HG02981 (cell line): ENCODE measurements around the gene NOXRED1.
"Not testable (repeated sequence)": the region's sequence is repeated elsewhere in the genome, so short reads cannot be mapped to it uniquely, and the experiment has no call there.

Source experiments
- ATAC-seq: cut with Tn5 transposase; IDR thresholded peaks from one replicate; pipeline ENCODE4 v1.9.1; 2021; ENCODE audit warnings: mild to moderate bottlenecking, moderate library complexity; ENCODE audit not compliant: unreplicated experiment

The NOXRED1 gene, protein sequence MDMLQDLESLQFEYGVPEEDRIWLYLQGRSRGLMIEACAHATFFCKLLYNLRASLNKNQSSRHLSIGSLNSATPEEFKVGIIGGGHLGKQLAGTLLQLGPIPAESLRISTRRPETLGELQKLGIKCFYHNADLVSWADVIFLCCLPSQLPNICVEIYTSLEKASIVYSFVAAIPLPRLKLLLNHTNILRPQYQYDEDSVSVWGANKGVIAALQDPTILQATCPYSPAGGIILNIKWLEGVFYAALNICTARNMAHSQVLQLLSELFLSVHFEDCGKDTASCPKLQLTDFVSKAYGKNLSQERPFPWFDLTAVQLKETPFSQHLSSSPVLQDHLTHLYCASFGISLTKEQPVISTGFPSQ

DNA sequence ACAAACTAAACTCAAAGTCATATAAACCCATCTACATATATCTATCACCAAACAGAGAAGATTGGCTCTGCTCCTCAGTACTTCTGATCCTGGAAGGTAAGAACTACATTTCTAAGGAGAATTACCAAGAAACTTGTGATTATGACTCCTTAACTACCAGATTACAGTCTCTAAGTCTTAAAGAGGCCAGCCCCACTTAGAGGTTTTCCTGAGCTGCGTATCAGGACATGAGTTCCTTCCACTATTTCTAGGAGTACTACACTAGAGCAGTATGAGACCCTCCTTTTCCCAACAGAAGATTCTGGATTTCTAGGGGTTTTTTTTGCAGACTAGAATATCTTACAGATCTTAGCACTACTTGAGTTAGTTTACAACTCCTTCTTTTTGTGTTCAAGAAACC lies at the start of gene NOXRED1:
TSS of gene NOXRED1 (minus strand) at position 101 of the 400 bp plus-strand sequence. CDS start 634 bp downstream, outside the sequence.
- ATAC-seq = no peak

DNA sequence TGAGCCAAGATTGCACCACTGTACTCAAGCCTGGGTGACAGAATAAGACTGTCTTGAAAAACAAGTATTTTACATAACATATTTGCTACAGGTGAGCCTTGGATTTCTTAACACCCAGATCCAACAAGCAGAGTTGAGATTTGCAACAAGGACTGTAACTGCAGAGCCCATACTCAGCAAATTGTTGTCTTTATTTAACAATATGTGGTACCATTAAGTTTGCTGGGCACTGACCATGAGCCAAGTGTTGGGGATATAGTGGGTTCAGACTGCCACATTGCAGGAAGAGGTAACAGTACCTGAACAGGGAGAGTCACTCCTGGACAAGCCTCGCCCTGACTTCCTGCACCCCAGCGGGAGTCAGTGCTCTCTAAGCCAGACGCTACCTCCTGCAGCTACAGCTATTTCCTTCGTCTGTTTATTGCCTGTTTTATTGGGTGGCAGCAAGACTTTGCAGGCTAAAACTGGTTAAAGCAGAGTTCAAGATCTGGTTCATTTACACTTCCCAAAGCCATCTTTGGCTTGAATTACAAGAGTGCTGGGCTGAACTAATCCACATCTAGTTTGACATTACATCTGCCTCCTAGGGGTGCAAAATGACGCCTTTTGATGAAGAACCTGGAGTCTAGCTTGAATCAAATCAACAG lies 47.0 kb upstream of the NOXRED1 start:
- no peak for ATAC-seq

DNA sequence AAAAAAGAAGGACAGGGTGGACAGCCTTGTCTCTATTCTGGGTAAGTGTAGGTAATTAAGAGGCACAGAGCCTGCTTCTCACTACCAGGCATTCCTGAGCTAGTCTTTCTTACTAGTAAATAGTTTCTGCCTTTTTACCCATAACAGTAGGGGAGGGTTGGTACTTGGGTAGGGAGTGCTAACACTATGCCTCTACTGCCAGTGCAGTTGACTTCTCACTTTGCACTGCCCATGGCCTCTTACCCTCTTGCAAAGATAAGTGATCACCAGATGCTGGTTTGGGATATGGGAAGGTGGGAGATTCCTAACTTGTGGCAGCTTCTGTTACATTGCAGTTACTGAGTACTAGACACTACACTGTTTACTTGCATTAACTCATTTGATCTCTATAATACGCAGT lies 46.2 kb upstream of the NOXRED1 start:
- ATAC-seq = no peak

DNA sequence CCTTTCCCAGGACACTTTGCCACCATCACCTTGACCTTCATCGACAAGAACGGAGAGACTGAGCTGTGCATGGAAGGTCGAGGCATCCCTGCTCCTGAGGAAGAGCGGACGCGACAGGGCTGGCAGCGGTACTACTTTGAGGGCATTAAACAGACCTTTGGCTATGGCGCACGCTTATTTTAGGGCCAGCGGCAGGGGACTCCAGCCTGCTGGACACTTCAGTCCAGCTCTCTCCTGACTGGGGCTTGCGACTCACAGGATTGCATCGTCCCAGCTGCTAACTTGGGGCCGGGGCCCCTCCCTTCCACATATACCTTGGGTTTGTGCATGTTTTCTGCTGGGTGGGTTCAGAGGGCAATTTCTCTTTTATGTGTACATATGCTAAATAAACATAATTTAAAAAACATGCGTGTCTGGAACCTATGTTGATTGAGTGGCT lies 45.8 kb upstream of the NOXRED1 start:
- ATAC-seq = no peak

DNA sequence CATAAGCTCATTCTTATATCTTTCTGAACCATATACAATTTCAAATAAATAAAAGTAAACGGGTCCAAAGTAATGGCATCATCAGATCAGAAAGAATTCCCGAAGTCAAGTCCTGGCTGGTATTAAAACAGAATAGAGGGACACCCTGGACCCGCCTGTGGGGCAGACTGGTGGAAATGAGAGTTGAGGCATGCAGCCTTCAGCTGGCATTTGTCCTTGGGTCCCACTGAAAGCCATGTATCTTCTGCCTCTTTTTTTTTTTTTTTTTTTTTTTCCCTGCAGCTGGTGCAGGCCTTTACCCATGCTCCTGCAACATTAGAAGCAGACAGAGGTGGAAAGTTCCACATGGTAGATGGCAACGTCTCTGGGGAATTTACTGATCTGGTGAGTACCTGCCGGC lies 44.5 kb upstream of the NOXRED1 start:
- no peak for ATAC-seq

DNA sequence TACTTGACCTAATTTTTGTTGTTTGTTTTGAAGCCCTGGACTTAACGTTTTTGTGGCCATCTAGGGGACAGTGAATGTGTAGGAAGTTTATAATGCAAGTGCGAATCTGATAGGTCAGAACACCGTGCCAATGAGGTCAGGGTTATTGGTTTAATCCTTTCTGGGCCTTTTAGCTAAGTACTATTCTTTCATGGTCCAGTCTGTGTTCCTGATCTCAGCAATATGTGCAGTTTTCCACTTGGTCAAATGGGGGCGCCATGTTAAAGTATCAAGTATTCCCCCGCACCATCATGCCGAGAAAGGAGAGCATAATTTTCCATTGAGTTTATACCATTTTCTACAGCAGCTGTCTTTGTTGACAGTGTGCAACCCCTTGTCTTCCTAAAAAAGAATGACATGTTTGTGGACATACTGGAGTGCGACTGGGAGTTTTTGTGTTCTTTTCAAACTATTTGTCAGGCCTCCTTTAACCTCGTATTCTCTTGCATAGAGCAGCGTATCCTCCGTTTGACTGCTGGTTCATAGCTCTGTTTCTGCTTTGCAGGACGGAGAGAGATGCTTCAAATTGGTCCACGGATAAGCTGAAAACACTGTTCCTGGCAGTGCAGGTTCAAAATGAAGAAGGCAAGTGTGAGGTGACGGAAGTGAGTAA lies 35.9 kb upstream of the NOXRED1 start:
- ATAC-seq = no peak

DNA sequence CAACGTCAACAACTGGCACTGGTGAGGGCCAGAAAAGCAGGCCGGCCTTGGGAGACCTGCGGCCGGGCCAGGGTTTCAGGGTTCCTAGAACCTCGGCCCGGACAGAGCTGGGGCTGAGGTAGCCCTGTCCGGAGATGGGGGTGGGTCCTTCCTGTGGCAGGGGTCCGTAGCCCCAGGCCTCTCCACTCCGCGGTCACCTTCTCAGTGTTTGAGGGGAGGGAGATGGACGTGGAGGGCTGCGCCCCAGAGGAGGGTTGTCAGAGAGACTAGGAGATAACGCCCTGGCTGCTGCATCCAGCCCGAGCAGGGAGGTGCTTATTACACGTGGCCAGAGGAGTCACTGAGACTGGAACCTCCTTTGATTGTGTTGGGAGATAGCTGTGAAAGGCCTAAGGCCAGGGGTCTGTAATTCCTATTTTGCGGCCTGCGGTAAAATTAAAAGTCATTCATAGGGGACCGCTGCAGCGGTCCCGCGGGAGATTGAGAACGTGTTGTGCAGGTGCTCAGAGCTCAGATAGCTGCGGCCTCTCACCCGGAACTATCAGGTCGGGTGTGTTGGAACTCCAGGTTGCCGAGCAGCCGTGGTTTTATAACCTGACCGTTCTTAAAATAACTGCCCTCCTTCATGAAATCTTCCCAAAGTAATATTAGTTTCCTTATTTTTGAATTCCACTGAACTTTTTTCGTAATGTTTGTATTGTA lies 35.1 kb upstream of the NOXRED1 start:
- ATAC-seq = peak; percentile 22

DNA sequence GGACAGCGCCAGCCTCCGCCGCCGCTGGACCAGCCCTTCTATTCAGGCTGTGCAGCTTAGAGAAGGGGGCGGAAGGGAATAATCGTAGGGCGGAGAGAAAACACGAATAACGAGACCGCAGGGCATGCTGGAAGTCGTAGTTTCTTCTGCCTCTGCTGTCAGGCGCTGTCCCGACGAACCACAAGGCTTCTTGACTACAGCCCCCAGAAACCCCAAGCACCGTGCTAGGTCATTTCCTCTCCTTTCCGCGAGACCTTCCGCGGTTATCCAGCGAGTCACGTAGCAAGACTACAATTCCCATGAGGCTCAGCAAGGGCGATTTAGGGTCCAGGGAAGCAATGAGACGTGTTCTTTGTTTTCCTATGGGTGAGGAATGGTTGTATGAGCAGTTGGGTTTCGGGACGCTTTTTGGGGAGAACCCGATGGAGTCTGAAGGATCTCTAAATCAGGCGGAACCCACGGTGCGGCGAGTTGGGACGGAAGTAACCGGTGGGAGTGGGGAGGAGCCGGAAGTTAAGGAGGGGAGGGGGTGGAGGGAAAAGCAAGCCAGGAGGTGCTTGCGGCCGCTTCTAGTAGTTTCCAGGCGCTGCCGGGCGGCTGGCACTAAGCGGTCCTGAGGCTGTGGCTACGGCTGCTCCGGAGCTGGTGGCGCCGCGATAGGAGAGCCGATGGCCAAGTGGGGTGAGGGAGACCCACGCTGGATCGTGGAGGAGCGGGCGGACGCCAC lies 34.4 kb upstream of the NOXRED1 start, which contains the start of the genes AHSA1 and VIPAS39:
TSS of gene AHSA1 (plus strand) at position 572 of the 727 bp plus-strand sequence. CDS start at position 669, 97 bp downstream.
TSS of gene VIPAS39 (minus strand) at position 80 of the 727 bp plus-strand sequence. CDS start 3,499 bp downstream, outside the sequence.
- peak; percentile 93 for ATAC-seq

DNA sequence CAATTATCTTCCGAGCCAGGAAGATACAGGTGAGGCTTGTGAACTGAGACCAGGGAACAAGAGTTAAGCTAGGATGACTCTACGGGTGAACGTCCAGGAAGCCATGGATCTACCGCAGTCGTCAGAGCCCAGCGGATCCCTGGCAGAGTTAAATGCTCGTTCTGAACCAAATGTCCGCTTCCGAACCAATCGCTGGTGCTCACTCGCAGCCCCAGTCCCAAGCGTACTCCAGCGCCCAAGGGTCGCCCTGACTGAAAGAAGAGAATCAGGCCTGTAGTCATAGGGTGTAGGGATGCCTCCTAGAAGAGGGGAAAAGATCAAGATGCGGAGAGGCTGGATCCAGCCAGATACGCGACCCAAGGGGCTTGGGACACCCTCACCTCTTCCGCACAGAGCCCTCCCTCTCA lies 33.8 kb upstream of the NOXRED1 start:
- ATAC-seq = peak; percentile 11

DNA sequence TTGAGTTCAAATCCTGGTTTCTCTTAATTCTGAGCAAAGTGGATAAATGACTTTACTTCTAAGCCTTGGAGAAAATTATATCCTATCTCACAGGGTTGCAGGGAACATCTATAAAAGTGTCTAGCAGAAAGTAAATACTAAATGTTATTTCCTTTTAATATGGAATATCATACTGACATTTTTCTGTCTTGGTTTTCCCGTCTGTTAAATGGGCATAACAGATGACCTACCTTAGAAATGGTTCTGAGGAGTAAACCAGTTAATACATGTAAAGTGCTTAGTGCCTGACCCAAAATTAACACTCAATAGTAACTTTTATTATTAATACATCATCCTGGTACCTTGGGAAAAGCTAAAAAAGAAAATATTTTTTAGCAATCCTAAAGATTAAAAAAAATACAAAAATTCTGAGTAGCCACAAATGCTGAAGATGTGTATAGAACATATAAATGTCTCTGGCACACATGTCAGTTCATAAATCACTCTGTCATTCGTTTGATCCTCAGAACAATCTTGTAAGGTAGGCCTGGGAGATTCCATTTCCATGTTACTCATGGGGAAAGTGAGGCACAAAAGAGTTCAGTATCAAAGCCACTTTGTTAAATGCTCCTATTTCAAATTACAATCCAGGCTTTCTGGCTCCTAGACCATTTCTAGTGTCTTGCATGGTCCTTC lies 32.8 kb upstream of the NOXRED1 start:
- no peak for ATAC-seq

DNA sequence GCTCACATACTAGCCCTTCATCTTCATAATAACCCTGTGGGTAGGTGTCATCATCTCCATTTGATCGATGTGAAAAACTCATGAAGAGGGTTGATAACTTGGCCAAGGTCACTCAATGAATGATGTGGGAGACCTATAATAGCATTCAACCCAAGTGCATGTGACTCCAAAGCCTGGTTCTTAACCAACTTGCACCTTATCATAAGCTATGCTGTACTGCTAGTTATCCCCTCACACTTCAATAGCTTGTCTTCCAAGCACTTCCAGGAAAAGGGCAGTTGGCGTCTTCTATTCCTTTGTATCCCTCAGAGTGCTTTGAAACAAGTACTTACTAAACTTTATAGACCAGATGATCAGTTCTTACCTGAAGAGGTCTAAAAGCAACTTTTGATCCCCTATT lies 18.9 kb upstream of the NOXRED1 start:
- no peak for ATAC-seq

DNA sequence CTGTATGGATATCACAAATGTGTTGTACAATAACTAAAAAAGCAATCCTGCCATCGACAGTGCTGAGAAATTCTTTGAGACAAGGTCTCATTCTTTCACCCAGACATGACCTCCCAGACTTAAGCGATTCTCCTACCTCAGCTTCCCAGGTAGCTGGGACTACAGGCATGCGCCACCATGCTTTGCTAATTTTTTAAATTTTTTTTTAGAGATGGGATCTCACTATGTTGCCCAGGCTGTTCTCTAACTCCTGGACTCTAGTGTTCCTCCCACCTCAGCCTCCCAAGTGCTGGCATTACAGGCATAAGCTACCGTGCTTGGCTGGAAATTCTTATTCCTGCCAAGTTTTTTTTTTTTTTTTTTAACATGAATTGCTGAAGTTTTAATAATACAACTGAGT lies 16.5 kb upstream of the NOXRED1 start:
- ATAC-seq = no peak

DNA sequence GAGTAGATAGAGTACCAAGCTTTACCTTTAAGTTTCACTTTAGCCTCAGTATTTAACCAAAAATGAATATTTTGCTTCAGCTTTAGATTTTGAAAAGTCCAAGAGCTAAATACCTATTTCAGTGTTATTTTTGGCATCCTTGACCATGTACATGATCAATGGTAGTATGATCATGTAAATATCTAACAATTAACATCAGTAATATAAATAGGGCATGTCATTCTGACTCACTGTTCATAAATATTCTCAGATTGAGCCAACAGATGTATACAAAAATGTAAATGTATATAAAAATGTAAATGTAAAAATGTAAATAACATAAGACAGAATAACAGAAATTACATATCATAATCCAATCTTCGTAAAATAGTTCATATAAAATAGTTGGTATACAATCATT lies 15.3 kb upstream of the NOXRED1 start:
- no peak for ATAC-seq

DNA sequence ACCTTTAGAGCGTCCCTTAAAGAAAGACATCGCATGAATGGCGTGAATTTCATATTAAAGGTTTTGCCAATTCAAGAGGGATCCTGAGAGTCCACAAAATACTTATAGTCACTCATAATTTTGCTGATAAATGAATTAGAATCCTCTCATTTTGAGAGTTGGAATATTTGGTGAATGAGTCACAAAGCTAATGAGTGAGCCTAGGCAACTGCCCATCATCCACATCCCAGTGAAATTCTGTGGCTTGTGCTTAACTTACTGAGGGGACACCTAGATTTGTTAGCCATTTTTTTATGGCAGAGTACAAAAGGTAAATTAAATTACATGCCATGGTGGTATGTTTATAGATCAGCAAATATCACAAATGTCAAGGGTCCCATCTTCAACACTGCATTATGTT lies 12.7 kb upstream of the NOXRED1 start:
- ATAC-seq = no peak

DNA sequence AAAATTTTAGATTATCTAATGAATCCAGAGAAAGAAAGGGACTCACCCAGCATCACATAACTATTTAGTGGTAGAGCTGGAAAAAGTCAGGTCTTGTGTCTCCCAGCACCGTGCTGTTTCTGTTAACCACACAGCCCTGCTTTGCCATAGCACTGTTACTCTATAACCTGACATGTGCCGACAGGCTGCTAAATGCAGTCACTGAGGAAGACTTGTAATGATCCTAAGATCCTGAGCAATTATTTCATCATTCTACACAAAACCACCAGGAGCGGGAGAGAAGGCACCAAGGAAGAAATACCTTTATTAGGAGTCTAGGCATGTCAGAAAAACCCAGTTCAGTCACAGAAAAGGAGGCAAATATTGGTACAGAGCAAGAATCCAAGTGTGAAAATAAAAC lies 3.1 kb upstream of the NOXRED1 start:
- no peak for ATAC-seq

DNA sequence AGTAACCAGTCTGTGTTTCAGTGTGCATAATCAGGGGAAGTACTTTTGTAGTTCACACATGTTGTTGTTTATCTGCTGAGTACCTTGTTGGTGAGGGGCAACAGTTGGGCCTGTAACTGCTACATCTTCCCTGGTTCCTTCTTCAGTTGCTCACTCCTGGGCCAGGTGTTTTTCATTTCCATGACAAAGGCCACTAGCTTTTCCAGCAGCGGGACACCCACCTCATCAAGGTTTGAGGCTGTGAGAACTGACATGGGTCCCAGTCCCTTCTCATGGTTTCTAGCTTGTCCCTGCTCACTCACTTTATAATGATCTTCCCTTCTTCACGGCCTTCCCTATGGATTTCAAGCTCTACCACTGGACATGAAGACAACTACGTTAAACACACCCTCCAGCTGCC lies 1.5 kb upstream of the NOXRED1 start:
- ATAC-seq = no peak

DNA sequence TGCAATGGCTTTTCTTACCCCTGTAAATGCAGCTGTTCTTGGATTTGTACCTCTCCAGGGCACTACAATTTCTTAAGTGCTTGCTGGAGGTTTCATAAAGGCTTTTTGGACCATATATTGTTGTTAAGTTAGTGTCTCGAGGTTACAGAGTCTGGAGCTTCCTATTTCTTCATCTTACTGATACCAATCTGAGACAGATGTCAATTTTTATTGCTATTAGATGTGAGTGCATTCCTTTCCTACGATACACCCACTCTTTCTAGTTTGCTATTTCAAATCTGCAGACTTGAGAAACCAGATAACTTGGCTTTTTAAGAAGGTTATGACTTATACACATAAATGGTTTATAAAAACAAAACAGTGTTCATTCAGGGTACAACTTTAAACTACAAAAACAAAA lies 2.1 kb downstream of the NOXRED1 start:
- ATAC-seq = no peak

DNA sequence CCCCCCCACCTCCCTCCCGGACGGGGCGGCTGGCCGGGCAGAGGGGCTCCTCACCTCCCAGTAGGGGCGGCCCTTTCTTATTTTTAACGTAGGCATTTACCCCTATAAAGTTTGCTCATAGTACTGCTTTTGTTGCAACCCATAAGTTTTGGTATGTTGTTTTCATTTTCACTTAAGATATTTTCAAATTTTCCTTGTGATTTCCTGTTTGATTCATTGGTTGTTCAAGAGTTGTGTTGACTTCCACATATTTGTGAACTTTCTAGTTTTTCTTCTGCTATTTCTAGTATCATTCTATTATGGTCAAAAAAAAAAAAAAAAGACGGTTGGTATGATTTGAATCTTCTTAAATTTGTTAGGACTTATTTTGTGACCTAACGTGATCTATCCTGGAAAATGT lies 6.5 kb downstream of the NOXRED1 start:
- ATAC-seq = no peak

DNA sequence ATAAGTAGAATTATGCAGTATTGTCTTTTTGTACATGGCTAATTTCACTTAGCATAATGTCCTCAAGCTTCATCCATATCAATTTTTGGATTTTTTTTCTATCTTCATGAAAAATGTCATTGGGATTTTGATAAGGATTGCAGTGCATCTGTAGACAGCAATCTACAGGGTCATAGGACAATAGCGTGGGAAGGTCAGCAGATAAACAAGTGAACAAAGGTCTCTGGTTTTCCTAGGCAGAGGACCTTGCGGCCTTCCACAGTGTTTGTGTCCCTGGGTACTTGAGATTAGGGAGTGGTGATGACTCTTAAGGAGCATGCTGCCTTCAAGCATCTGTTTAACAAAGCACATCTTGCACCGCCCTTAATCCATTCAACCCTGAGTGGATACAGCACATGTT lies 7.2 kb downstream of the NOXRED1 start:
- not testable (repeated sequence) for ATAC-seq
